ENCODE data around the gene PCDH19. TPM values are rescaled to one million over a fixed set of nuclear protein-coding genes. Genes with fewer than 3 reads are reported as not detected.

The PCDH19 gene
- total RNA-seq, 1 donor from 2014 or later: 0.17 TPM

DNA sequence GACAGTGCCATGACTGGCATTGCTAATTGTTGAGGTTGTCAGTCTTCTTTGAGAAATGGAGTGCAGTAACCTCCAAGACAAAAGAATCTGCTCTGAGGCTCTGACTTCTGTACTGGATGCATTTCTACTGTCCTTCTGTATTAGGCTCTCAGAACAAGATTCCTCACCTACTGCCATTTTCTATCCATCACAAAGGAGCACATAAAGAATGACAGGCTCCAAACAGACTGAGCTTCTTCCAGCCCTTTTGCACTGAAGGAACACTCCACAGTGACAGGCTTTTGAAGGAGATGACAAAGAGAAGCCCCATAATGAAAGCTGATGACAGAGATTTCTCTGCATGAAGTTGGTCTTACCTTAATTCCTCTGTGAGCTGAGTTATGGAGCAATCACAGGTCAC lies 162.2 kb downstream of the PCDH19 start:
- no peak overlapping the region for H3K27ac ChIP-seq
- DNase-seq (no peak), ATAC-seq (no peak)
- no peak overlapping the region for H3K4me3 ChIP-seq
- TF ChIP-seq, protein P1, sequence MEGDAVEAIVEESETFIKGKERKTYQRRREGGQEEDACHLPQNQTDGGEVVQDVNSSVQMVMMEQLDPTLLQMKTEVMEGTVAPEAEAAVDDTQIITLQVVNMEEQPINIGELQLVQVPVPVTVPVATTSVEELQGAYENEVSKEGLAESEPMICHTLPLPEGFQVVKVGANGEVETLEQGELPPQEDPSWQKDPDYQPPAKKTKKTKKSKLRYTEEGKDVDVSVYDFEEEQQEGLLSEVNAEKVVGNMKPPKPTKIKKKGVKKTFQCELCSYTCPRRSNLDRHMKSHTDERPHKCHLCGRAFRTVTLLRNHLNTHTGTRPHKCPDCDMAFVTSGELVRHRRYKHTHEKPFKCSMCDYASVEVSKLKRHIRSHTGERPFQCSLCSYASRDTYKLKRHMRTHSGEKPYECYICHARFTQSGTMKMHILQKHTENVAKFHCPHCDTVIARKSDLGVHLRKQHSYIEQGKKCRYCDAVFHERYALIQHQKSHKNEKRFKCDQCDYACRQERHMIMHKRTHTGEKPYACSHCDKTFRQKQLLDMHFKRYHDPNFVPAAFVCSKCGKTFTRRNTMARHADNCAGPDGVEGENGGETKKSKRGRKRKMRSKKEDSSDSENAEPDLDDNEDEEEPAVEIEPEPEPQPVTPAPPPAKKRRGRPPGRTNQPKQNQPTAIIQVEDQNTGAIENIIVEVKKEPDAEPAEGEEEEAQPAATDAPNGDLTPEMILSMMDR (IDR thresholded peaks at IDR 0.05): no peak
- H3K9me3 ChIP-seq: no peaks in the 10 kb centered on the region
- intact Hi-C loops (cut with DNase I): no loop called here
- no peaks in the 10 kb centered on the region for H3K27me3 ChIP-seq
- H3K4me1 ChIP-seq: no peaks in the 10 kb centered on the region
- H3K36me3 ChIP-seq: no peaks in the 10 kb centered on the region

DNA sequence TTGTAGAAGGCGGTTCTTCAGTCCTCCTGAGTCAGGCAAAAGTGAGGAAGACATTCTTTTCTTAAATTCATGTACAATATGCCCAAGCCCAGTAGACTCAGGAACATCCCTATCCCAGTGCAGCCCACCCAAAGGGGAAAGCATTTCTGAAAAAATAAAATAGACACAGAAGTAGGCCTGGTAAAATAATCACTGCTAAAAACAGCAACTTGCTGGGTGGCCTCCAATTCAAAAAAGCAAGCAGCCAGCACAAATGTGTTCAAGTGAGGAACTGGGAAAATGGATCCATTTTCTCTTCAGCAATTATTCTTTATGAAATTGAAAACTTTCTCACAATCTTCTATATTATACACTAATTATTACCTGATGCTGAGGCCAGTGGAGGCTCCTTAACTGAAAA lies 165.4 kb downstream of the PCDH19 start:
- no peaks in the 10 kb centered on the region for H3K9me3 ChIP-seq
- no peak for DNase-seq
- TF ChIP-seq, protein P1 (IDR thresholded peaks at IDR 0.05): no peak
- H3K27ac ChIP-seq: no peak overlapping the region
- no peaks in the 10 kb centered on the region for H3K27me3 ChIP-seq
- intact Hi-C loops (cut with DNase I): no loop called here
- no peaks in the 10 kb centered on the region for H3K36me3 ChIP-seq
- no peak overlapping the region for H3K4me3 ChIP-seq
- no peak for ATAC-seq
- no peaks in the 10 kb centered on the region for H3K4me1 ChIP-seq

Other genes starting within 250 kb of the PCDH19 start
- gene TNMD, start 174.7 kb upstream of the PCDH19 start, total RNA-seq: not detected
- 13.9 TPM for gene TSPAN6, start 226.5 kb upstream of the PCDH19 start, total RNA-seq
- 39.1 TPM for gene SRPX2, start 233.9 kb upstream of the PCDH19 start, total RNA-seq

Data from upper lobe of right lung (tissue), 1 donor.